T1000 (cell line): Measurements from ENCODE around the gene ARIH1.

Experiments
- DNase-seq: peaks from one replicate; lab custom pipeline; 2025; ENCODE audit warnings: mixed read lengths; lab: John Stamatoyannopoulos, UW

ARIH1 gene

GRCh38 chr15:72540606-72541237 is 66.6 kb downstream of the ARIH1 start:
- DNase-seq = no peak

GRCh38 chr15:72541674-72542073 is 67.5 kb downstream of the ARIH1 start:
- no peak for DNase-seq

- DNase-seq = no peak
These were observed 71.0 kb downstream of the ARIH1 start for GRCh38 chr15:72545156-72545555.

- DNase-seq = peak; percentile 6
These were observed 80.6 kb downstream of the ARIH1 start for GRCh38 chr15:72554471-72555425.

- DNase-seq = no peak
These were observed 85.7 kb downstream of the ARIH1 start for GRCh38 chr15:72559781-72560180.

GRCh38 chr15:72560458-72560857 is 86.3 kb downstream of the ARIH1 start:
- DNase-seq = no peak

GRCh38 chr15:72562386-72562785 is 88.3 kb downstream of the ARIH1 start:
- no peak for DNase-seq

- no peak for DNase-seq
These were observed 88.7 kb downstream of the ARIH1 start for GRCh38 chr15:72562878-72563277.

- no peak for DNase-seq
These were observed 90.0 kb downstream of the ARIH1 start for GRCh38 chr15:72564091-72564490.

- no peak for DNase-seq
These were observed 92.8 kb downstream of the ARIH1 start for GRCh38 chr15:72566973-72567372.

- DNase-seq = no peak
These were observed 95.9 kb downstream of the ARIH1 start for GRCh38 chr15:72570059-72570458.

GRCh38 chr15:72579814-72580213 is 105.7 kb downstream of the ARIH1 start:
- DNase-seq = no peak

GRCh38 chr15:72584006-72584405 is 109.9 kb downstream of the ARIH1 start:
- no peak for DNase-seq

- DNase-seq = no peak
These were observed 110.9 kb downstream of the ARIH1 start for GRCh38 chr15:72585025-72585424.

- DNase-seq = no peak
These were observed 111.4 kb downstream of the ARIH1 start for GRCh38 chr15:72585476-72586058.

GRCh38 chr15:72588096-72588495 is 114.0 kb downstream of the ARIH1 start:
- no peak for DNase-seq

- no peak for DNase-seq
These were observed 116.3 kb downstream of the ARIH1 start for GRCh38 chr15:72590427-72590826.

GRCh38 chr15:72591361-72591760 is 117.2 kb downstream of the ARIH1 start:
- DNase-seq = no peak

GRCh38 chr15:72592097-72592496 is 118.0 kb downstream of the ARIH1 start:
- DNase-seq = no peak

GRCh38 chr15:72592676-72593075 is 118.5 kb downstream of the ARIH1 start:
- DNase-seq = no peak

- no peak for DNase-seq
These were observed 119.7 kb downstream of the ARIH1 start for GRCh38 chr15:72593838-72594237.

GRCh38 chr15:72599855-72600464 is 125.8 kb downstream of the ARIH1 start:
- no peak for DNase-seq
